GM23338 (cell line): ENCODE data around the gene EIF3K. TPM values are rescaled to one million over a fixed set of nuclear protein-coding genes. Genes with fewer than 3 reads are reported as not detected.

ENCODE experiments used
- ATAC-seq: fragments of 200-7000 bp; cut with Tn5 transposase; 3 replicates; pipeline ENCODE4 v1.9.1; 2020
- DNase-seq: peaks from one replicate; pipeline ENCODE4 v3.0.0-alpha.2; 2015; ENCODE audit warnings: low spot score
- H2AFZ ChIP-seq: fragments of 200-600 bp; sonication (generic); 2 replicates; pipeline ENCODE4 v1.8.0; 2016; ENCODE audit warnings: antibody characterized with exemption, mild to moderate bottlenecking, moderate library complexity
- H3F3A ChIP-seq: fragments of 200-600 bp; sonication (generic); replicated peaks from 2 replicates; pipeline ENCODE4 v1.8.0; 2017; ENCODE audit warnings: antibody characterized with exemption, mixed run types, low read depth
- H3K27ac ChIP-seq: fragments of 200-600 bp; sonication (generic); 2 replicates; pipeline ENCODE4 v1.6.1; 2016; ENCODE audit warnings: low read depth
- H3K27me3 ChIP-seq: fragments of 200-600 bp; sonication (generic); 2 replicates; pipeline ENCODE4 v1.8.0; 2016; ENCODE audit warnings: mild to moderate bottlenecking, mixed run types, moderate library complexity; ENCODE audit not compliant: insufficient read depth
- H3K36me3 ChIP-seq: fragments of 200-600 bp; sonication (generic); 2 replicates; pipeline ENCODE4 v1.8.0; 2016; ENCODE audit warnings: mild to moderate bottlenecking; ENCODE audit not compliant: insufficient read depth
- H3K4me1 ChIP-seq: fragments of 200-600 bp; sonication (generic); 2 replicates; pipeline ENCODE4 v1.8.0; 2016; ENCODE audit warnings: mild to moderate bottlenecking, moderate library complexity; ENCODE audit not compliant: insufficient read depth
- H3K4me2 ChIP-seq: fragments of 200-600 bp; sonication (generic); 2 replicates; pipeline ENCODE4 v1.7.1; 2017; ENCODE audit warnings: mixed run types
- H3K4me3 ChIP-seq: fragments of 200-600 bp; sonication (generic); 2 replicates; pipeline ENCODE4 v1.6.1; 2016; ENCODE audit warnings: mixed run types
- H3K79me2 ChIP-seq: fragments of 200-600 bp; sonication (generic); replicated peaks from 2 replicates; pipeline ENCODE4 v1.8.0; 2017; ENCODE audit warnings: mild to moderate bottlenecking; ENCODE audit not compliant: insufficient read depth
- H3K9me2 ChIP-seq: fragments of 200-600 bp; sonication (generic); 2 replicates; pipeline ENCODE4 v1.8.0; 2017; ENCODE audit not compliant: insufficient read depth
- H4K20me1 ChIP-seq: fragments of 200-600 bp; sonication (generic); replicated peaks from 2 replicates; pipeline ENCODE4 v1.8.0; 2017; ENCODE audit warnings: mild to moderate bottlenecking; ENCODE audit not compliant: insufficient read depth
- H3K27ac Mint-ChIP-seq: 2 replicates; pipeline ENCODE4 v1.8.0; 2020; ENCODE audit warnings: inconsistent platforms, mild to moderate bottlenecking, moderate library complexity, mixed read lengths
- H3K27me3 Mint-ChIP-seq: 3 replicates; pipeline ENCODE4 v1.8.0; 2022; ENCODE audit warnings: low read depth, mild to moderate bottlenecking, moderate library complexity, mixed read lengths, inconsistent platforms; ENCODE audit not compliant: insufficient read depth, poor library complexity
- H3K36me3 Mint-ChIP-seq: 3 replicates; pipeline ENCODE4 v1.8.0; 2021; ENCODE audit warnings: low read depth, mild to moderate bottlenecking, inconsistent platforms, moderate library complexity, mixed read lengths
- H3K4me1 Mint-ChIP-seq: 3 replicates; pipeline ENCODE4 v1.8.0; 2020; ENCODE audit warnings: mild to moderate bottlenecking, inconsistent platforms, mixed read lengths
- H3K4me3 Mint-ChIP-seq: 3 replicates; pipeline ENCODE4 v1.8.0; 2021; ENCODE audit warnings: moderate library complexity, mild to moderate bottlenecking, inconsistent platforms, mixed read lengths
- H3K9me3 Mint-ChIP-seq: 3 replicates; pipeline ENCODE4 v1.8.0; 2020; ENCODE audit warnings: moderate library complexity, mild to moderate bottlenecking, inconsistent platforms, mixed read lengths
- CREB1 ChIP-seq: fragments of 250-450 bp; sonication (Bioruptor Pico); IDR thresholded peaks from 2 replicates; pipeline ENCODE4 v1.5.0; 2020; ENCODE audit warnings: low read depth, mild to moderate bottlenecking, moderate library complexity
- EZH2 ChIP-seq: fragments of 200-600 bp; sonication (generic); IDR thresholded peaks from one replicate; pipeline ENCODE4 v1.8.0; 2017; ENCODE audit warnings: antibody characterized with exemption, mild to moderate bottlenecking, low read depth; ENCODE audit not compliant: unreplicated experiment
- EZH2phosphoT487 ChIP-seq: fragments of 200-600 bp; sonication (generic); IDR thresholded peaks from one replicate; pipeline ENCODE4 v1.8.1; 2018; ENCODE audit warnings: antibody characterized with exemption; ENCODE audit not compliant: unreplicated experiment
- POLR2AphosphoS5 ChIP-seq: IDR thresholded peaks from 2 replicates; pipeline ENCODE4 v1.6.1; 2016; ENCODE audit warnings: antibody characterized with exemption, low read depth
- ZNF331 ChIP-seq: fragments of 250-450 bp; sonication (Bioruptor Pico); IDR thresholded peaks from 2 replicates; pipeline ENCODE4 v1.5.0; 2020; ENCODE audit warnings: low read depth, mild to moderate bottlenecking, moderate library complexity
- polyA plus RNA-seq: library from polyadenylated mRNA; unstranded; fragments of >200 nt; fragmentation: Nextera tagmentation; extraction: Ambion mirVana; gene quantifications from 2 replicates; pipeline ENCODE4 v1.2.1, GENCODE V29; 2016
- total RNA-seq: library from RNA; depleted of rRNA; stranded (reverse); fragments of >200 nt; shearing (Covaris generic); gene quantifications from 2 replicates; pipeline ENCODE4 v1.2.3, GENCODE V29; 2014
- TF ChIP-seq, protein P1 (sequence below): fragments of 250-450 bp; sonication (Bioruptor Pico); IDR thresholded peaks from 2 replicates; pipeline ENCODE4 v1.5.0; 2020; ENCODE audit warnings: mild to moderate bottlenecking, moderate library complexity
- TF ChIP-seq, protein P2 (sequence below): IDR thresholded peaks from 2 replicates; pipeline ENCODE4 v1.6.1; 2016; ENCODE audit warnings: antibody characterized with exemption
- TF ChIP-seq, protein P3 (sequence below), 2 experiments: fragments of 200-600 bp in 1 of 2; sonication (generic) in 1 of 2; conservative IDR thresholded peaks; 2 replicates each; pipeline versions ENCODE4 v1.5.1 to v1.6.1; 2016 to 2017; ENCODE audit warnings: antibody characterized with exemption in 2 of 2, low read depth in 2 of 2, mild to moderate bottlenecking in 2 of 2, moderate library complexity in 1 of 2

EIF3K gene
- total and polyA plus RNA-seq, 2 experiments from 2014 or later: 226 to 509 TPM

DNA sequence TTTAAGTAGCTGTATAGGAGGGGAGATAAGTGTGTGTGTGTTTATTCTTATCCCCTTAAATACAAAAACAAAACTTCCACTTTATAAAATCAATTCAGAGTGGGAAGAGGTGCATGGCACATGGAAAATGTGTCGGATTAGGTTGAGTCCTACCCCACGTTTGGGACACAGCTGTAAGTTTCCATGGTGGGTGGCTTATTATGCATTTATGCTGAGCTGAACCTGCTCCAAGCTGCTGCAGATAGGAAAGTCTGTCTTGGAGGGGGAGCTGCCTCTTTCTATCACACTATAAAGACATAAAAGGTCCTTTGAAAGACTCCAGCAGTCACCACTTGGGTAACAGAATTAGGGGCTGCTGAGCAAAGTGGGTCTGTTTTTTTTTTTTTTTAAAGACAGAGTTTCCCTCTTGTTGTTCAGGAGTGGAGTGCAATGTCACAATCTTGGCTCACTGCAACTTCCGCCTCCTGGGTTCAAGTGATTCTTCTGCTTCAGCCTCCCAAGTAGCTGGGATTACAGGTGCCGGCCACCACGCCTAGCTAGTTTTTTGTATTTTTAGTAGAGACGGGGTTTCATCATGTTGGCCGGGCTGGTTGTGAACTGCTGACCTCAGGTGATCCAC lies 43.7 kb downstream of the EIF3K start:
- peak overlapping the region; percentile 72 for H3K4me2 ChIP-seq

More for the DNA sequence above, 43.7 kb downstream of the EIF3K start:
- H3K36me3 ChIP-seq: no peaks in the 10 kb centered on the region
- H3K9me2 ChIP-seq: no peaks in the 10 kb centered on the region
- H2AFZ ChIP-seq: no peak overlapping the region
- no peak overlapping the region for H3K4me3 ChIP-seq
- peaks cover 33% of the 10 kb centered on the region for H4K20me1 ChIP-seq
- peaks cover 26% of the 10 kb centered on the region for H3K27me3 Mint-ChIP-seq
- peaks cover 94% of the 10 kb centered on the region for H3K4me1 Mint-ChIP-seq
- peak overlapping the region; percentile 98 for H3K27ac Mint-ChIP-seq
- peaks cover 88% of the 10 kb centered on the region for H3K4me1 ChIP-seq
- no peak for ATAC-seq
- peaks cover 92% of the 10 kb centered on the region for H3K79me2 ChIP-seq
- TF ChIP-seq EZH2phosphoT487 (no peak), CREB1 (CRISPR knock-in tag) (no peak), EZH2 (no peak), POLR2AphosphoS5 (no peak), ZNF331 (no peak)
- TF ChIP-seq, protein P1, sequence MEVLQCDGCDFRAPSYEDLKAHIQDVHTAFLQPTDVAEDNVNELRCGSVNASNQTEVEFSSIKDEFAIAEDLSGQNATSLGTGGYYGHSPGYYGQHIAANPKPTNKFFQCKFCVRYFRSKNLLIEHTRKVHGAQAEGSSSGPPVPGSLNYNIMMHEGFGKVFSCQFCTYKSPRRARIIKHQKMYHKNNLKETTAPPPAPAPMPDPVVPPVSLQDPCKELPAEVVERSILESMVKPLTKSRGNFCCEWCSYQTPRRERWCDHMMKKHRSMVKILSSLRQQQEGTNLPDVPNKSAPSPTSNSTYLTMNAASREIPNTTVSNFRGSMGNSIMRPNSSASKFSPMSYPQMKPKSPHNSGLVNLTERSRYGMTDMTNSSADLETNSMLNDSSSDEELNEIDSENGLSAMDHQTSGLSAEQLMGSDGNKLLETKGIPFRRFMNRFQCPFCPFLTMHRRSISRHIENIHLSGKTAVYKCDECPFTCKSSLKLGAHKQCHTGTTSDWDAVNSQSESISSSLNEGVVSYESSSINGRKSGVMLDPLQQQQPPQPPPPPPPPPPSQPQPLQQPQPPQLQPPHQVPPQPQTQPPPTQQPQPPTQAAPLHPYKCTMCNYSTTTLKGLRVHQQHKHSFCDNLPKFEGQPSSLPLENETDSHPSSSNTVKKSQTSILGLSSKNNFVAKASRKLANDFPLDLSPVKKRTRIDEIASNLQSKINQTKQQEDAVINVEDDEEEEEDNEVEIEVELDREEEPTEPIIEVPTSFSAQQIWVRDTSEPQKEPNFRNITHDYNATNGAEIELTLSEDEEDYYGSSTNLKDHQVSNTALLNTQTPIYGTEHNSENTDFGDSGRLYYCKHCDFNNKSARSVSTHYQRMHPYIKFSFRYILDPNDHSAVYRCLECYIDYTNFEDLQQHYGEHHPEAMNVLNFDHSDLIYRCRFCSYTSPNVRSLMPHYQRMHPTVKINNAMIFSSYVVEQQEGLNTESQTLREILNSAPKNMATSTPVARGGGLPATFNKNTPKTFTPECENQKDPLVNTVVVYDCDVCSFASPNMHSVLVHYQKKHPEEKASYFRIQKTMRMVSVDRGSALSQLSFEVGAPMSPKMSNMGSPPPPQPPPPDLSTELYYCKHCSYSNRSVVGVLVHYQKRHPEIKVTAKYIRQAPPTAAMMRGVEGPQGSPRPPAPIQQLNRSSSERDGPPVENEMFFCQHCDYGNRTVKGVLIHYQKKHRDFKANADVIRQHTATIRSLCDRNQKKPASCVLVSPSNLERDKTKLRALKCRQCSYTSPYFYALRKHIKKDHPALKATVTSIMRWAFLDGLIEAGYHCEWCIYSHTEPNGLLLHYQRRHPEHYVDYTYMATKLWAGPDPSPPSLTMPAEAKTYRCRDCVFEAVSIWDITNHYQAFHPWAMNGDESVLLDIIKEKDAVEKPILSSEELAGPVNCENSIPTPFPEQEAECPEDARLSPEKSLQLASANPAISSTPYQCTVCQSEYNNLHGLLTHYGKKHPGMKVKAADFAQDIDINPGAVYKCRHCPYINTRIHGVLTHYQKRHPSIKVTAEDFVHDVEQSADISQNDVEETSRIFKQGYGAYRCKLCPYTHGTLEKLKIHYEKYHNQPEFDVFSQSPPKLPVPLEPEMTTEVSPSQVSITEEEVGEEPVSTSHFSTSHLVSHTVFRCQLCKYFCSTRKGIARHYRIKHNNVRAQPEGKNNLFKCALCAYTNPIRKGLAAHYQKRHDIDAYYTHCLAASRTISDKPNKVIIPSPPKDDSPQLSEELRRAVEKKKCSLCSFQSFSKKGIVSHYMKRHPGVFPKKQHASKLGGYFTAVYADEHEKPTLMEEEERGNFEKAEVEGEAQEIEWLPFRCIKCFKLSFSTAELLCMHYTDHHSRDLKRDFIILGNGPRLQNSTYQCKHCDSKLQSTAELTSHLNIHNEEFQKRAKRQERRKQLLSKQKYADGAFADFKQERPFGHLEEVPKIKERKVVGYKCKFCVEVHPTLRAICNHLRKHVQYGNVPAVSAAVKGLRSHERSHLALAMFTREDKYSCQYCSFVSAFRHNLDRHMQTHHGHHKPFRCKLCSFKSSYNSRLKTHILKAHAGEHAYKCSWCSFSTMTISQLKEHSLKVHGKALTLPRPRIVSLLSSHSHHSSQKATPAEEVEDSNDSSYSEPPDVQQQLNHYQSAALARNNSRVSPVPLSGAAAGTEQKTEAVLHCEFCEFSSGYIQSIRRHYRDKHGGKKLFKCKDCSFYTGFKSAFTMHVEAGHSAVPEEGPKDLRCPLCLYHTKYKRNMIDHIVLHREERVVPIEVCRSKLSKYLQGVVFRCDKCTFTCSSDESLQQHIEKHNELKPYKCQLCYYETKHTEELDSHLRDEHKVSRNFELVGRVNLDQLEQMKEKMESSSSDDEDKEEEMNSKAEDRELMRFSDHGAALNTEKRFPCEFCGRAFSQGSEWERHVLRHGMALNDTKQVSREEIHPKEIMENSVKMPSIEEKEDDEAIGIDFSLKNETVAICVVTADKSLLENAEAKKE (CRISPR knock-in tag): no peak
- TF ChIP-seq, protein P2, sequence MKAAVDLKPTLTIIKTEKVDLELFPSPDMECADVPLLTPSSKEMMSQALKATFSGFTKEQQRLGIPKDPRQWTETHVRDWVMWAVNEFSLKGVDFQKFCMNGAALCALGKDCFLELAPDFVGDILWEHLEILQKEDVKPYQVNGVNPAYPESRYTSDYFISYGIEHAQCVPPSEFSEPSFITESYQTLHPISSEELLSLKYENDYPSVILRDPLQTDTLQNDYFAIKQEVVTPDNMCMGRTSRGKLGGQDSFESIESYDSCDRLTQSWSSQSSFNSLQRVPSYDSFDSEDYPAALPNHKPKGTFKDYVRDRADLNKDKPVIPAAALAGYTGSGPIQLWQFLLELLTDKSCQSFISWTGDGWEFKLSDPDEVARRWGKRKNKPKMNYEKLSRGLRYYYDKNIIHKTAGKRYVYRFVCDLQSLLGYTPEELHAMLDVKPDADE: no peak
- TF ChIP-seq, protein P3, sequence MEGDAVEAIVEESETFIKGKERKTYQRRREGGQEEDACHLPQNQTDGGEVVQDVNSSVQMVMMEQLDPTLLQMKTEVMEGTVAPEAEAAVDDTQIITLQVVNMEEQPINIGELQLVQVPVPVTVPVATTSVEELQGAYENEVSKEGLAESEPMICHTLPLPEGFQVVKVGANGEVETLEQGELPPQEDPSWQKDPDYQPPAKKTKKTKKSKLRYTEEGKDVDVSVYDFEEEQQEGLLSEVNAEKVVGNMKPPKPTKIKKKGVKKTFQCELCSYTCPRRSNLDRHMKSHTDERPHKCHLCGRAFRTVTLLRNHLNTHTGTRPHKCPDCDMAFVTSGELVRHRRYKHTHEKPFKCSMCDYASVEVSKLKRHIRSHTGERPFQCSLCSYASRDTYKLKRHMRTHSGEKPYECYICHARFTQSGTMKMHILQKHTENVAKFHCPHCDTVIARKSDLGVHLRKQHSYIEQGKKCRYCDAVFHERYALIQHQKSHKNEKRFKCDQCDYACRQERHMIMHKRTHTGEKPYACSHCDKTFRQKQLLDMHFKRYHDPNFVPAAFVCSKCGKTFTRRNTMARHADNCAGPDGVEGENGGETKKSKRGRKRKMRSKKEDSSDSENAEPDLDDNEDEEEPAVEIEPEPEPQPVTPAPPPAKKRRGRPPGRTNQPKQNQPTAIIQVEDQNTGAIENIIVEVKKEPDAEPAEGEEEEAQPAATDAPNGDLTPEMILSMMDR (conservative IDR thresholded peaks at IDR 0.05; ENCODE audit: low read depth in 2 of 2): no peak
- no peak for DNase-seq
- peaks cover 19% of the 10 kb centered on the region; the same call in 2 of the 3 replicates for H3K36me3 Mint-ChIP-seq
- H3K4me3 Mint-ChIP-seq: peak overlapping the region; percentile 36; the same call in 1 of the 3 replicates
- no peaks in the 10 kb centered on the region for H3K9me3 Mint-ChIP-seq
- peak overlapping the region; percentile 99 for H3K27ac ChIP-seq
- no peaks in the 10 kb centered on the region for H3K27me3 ChIP-seq
- peaks cover 17% of the 10 kb centered on the region for H3F3A ChIP-seq
